ENCODE results near the gene CCDC12. TPM values are rescaled to one million over a fixed set of nuclear protein-coding genes. Genes with fewer than 3 reads are reported as not detected.

The CCDC12 gene
- 30.4 and 33.4 TPM in 2 replicates for total RNA-seq

DNA sequence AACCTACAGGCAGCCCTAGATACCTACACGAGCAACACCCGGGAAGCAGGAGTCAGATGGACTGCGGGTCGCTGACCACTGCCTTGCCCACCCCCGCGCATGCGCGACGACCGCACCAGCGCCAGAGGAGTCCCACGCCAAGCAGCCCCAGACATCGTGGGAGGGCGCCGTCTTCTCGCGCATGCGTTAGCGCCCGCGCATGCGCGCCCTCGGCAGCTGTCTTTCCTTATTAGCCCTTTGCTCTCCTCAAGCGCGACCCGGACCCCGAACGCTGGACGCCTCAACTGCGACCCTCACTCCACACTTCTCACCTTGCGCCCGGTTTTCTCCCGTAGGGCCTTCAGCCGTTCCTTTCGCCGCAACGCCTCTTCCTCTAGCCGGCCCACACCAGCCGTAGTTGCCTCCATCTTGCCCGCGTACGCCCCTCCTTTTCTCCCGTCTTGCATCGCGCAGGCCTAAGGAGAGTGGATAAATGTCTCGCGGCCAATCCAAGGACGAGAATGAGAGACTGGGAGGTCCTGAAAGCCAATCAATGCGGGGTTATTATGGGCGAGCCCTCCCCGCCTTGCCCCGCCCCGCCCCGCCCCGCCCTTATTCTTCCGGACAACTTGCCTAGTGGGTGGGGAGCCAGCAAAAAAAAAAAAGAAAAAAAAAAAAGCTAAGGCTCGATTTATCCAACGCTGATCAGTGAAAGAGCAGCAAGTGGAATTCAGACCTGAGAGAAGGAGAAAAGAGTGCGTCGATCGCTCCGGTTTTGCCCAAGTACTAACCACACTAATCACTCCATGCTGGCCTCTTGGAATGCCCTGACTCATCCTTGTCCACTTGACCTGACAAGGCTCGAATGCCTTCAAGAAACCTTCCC is at the start of gene CCDC12:
Gene CCDC12, minus strand, starts transcription at position 420 of the 865 bp plus-strand sequence. Its CDS starts 13 bp downstream, at position 407.

DNA sequence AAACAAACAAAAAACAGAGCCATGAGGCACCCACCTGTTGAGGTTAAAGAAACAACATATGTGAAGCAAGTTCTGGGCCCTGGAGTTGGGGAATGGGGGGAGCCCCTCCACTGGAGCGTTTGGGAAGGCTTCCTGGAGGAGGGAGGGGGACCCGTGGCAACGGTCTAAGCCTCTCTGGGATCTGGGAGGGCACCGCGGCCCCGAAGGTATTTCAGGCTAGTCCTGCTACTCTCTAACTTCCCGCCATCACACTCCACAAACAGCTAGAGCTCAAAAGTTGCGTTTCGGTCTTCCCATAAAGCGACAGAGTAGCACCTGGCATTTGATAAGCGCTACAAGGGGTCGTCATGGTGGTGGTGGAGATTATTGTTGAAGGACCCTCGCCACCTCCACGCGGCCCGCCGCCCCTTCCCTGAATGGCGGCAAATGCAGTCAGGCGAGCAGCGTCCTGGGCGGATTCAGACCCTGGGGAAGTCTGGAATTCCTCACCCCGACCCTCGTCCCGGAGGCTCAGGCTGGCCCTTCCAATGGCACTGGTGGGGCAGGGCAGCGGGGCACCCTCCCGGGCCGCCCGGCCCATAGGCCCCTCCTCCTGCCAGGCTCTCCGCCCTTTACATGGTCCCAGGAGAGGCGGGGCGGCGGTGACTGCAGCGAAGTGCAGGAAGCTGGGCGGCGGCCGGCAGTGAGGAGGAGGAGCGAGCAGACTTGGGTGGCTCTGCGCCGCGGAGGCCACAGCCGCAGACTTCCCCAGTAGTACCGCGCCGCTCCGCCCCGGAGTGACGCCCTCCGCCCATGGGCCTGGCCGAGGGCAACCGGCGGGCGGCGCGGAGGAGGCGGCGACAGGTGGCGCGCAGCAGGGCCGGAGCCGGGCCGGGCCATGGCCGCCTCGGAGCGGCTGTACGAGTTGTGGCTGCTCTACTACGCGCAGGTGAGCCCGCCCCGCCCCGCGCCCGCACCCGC is 2.7 kb upstream of the CCDC12 start, which contains the start of gene NBEAL2:
Gene NBEAL2, plus strand, starts transcription at position 682 of the 960 bp plus-strand sequence. Its CDS starts 196 bp downstream, at position 878.

GRCh38 chr3:46877406-46878125 is 99.0 kb downstream of the CCDC12 start, which contains the start of gene PTH1R:
PTH1R (plus strand) TSS chr3:46877721; CDS start chr3:46883560, 5,839 bp downstream.

Small RNAs within 50 kb of the gene (small RNA-seq; reads per million reads assigned to genes)
- gene AC109583.2, result not detected

Other genes with a start within 250 kb of the CCDC12 start
- not detected in 2 replicates for gene MYL3, start 113.3 kb downstream of the CCDC12 start, total RNA-seq
- gene PTH1R, start 99.0 kb downstream of the CCDC12 start, total RNA-seq, result 0.36 TPM in 1 of 2 replicates, not detected in the other
- gene NBEAL2, start 2.9 kb upstream of the CCDC12 start, total RNA-seq, result 75.9 and 82.9 TPM in 2 replicates
- 59.9 and 62.5 TPM in 2 replicates for gene SETD2, start 187.4 kb upstream of the CCDC12 start, total RNA-seq

All from thoracic aorta endothelial cell (primary cell).